HG02938 (cell line): ENCODE results near the gene GSTA3.
"Not testable (repeated sequence)": the region's sequence is repeated elsewhere in the genome, so short reads cannot be mapped to it uniquely, and the experiment has no call there.

ENCODE experiments used
- ATAC-seq: cut with Tn5 transposase; IDR thresholded peaks from one replicate; pipeline ENCODE4 v1.9.1; 2021; ENCODE audit warnings: mild to moderate bottlenecking, moderate library complexity; ENCODE audit not compliant: unreplicated experiment

Gene GSTA3

GRCh38 chr6:52868899-52869298 lies 40.6 kb downstream of the GSTA3 start:
- not testable (repeated sequence) for ATAC-seq

- no peak for ATAC-seq
Measured at GRCh38 chr6:52868240-52868639, 41.3 kb downstream of the GSTA3 start.

- not testable (repeated sequence) for ATAC-seq
Measured at GRCh38 chr6:52861151-52861550, 48.3 kb downstream of the GSTA3 start.

- no peak for ATAC-seq
Measured at GRCh38 chr6:52858416-52858815, 51.1 kb downstream of the GSTA3 start.

- not testable (repeated sequence) for ATAC-seq
Measured at GRCh38 chr6:52856137-52856536, 53.4 kb downstream of the GSTA3 start.

- ATAC-seq, result no peak
Measured at GRCh38 chr6:52849137-52849536, 60.4 kb downstream of the GSTA3 start.
